GM21737 (cell line): ENCODE results near the gene MAJIN.
"Not testable (repeated sequence)": the region's sequence is repeated elsewhere in the genome, so short reads cannot be mapped to it uniquely, and the experiment has no call there.

ENCODE experiments used
- ATAC-seq: cut with Tn5 transposase; IDR thresholded peaks from one replicate; pipeline ENCODE4 v1.9.1; 2021; ENCODE audit warnings: mild to moderate bottlenecking, moderate library complexity; ENCODE audit not compliant: unreplicated experiment

Gene MAJIN

GRCh38 chr11:64990222-64990923 lies 18.5 kb upstream of the MAJIN start:
- ATAC-seq = no peak

- ATAC-seq = no peak
Measured at GRCh38 chr11:64989416-64989815, 17.5 kb upstream of the MAJIN start.

- no peak for ATAC-seq
Measured at GRCh38 chr11:64987998-64988854, 16.3 kb upstream of the MAJIN start.

- ATAC-seq = not testable (repeated sequence)
Measured at GRCh38 chr11:64983339-64983738, 11.4 kb upstream of the MAJIN start.

- ATAC-seq = no peak
Measured at GRCh38 chr11:64976651-64977050, 4.7 kb upstream of the MAJIN start.

GRCh38 chr11:64974124-64974523 lies 2.2 kb upstream of the MAJIN start:
- ATAC-seq = no peak

- ATAC-seq = no peak
Measured at GRCh38 chr11:64970731-64971151, 1.2 kb downstream of the MAJIN start.

- ATAC-seq = no peak
Measured at GRCh38 chr11:64969209-64969608, 2.7 kb downstream of the MAJIN start.

- no peak for ATAC-seq
Measured at GRCh38 chr11:64967375-64967774, 4.5 kb downstream of the MAJIN start.

- no peak for ATAC-seq
Measured at GRCh38 chr11:64963072-64963631, 8.8 kb downstream of the MAJIN start.

GRCh38 chr11:64960719-64961118 lies 11.2 kb downstream of the MAJIN start:
- no peak for ATAC-seq

GRCh38 chr11:64959498-64959897 lies 12.4 kb downstream of the MAJIN start:
- no peak for ATAC-seq

- no peak for ATAC-seq
Measured at GRCh38 chr11:64954201-64954600, 17.7 kb downstream of the MAJIN start.

- ATAC-seq = no peak
Measured at GRCh38 chr11:64951529-64951928, 20.4 kb downstream of the MAJIN start.

GRCh38 chr11:64947208-64947814 lies 24.6 kb downstream of the MAJIN start:
- no peak for ATAC-seq

- no peak for ATAC-seq
Measured at GRCh38 chr11:64936539-64936938, 35.4 kb downstream of the MAJIN start.

GRCh38 chr11:64935359-64936081 lies 36.4 kb downstream of the MAJIN start, which contains the start of gene GPHA2:
GPHA2 (minus strand) TSS chr11:64935893; CDS start chr11:64935460, 433 bp downstream.
- no peak for ATAC-seq

GRCh38 chr11:64934682-64935358 lies 37.1 kb downstream of the MAJIN start:
- ATAC-seq = no peak

GRCh38 chr11:64933935-64934681 lies 37.8 kb downstream of the MAJIN start:
- no peak for ATAC-seq
